Glutamatergic neuron (in vitro differentiated cells): ENCODE data around the gene KCTD16. TPM values are rescaled to one million over a fixed set of nuclear protein-coding genes. Genes with fewer than 3 reads are reported as not detected.

ENCODE experiments used
- DNase-seq: peaks from one replicate; pipeline ENCODE4 v3.0.0; 2022
- H3K27ac Mint-ChIP-seq: one replicate; pipeline ENCODE4 v1.8.0; 2020; ENCODE audit warnings: mild to moderate bottlenecking, mixed read lengths, inconsistent platforms; ENCODE audit not compliant: unreplicated experiment
- H3K27me3 Mint-ChIP-seq: one replicate; pipeline ENCODE4 v1.8.0; 2020; ENCODE audit warnings: mild to moderate bottlenecking, moderate library complexity, mixed read lengths, inconsistent platforms; ENCODE audit not compliant: unreplicated experiment
- H3K36me3 Mint-ChIP-seq: one replicate; pipeline ENCODE4 v1.8.0; 2020; ENCODE audit warnings: mild to moderate bottlenecking, mixed read lengths, inconsistent platforms; ENCODE audit not compliant: unreplicated experiment
- H3K4me1 Mint-ChIP-seq: one replicate; pipeline ENCODE4 v1.8.0; 2020; ENCODE audit warnings: mild to moderate bottlenecking, low read depth, mixed read lengths, inconsistent platforms; ENCODE audit not compliant: unreplicated experiment
- H3K4me3 Mint-ChIP-seq: one replicate; pipeline ENCODE4 v1.8.0; 2020; ENCODE audit warnings: mild to moderate bottlenecking, mixed read lengths, inconsistent platforms; ENCODE audit not compliant: unreplicated experiment
- H3K9me3 Mint-ChIP-seq: one replicate; pipeline ENCODE4 v1.8.0; 2020; ENCODE audit warnings: mild to moderate bottlenecking, moderate library complexity, mixed read lengths, inconsistent platforms; ENCODE audit not compliant: unreplicated experiment
- total RNA-seq: library from RNA; stranded (reverse); fragmentation: NEBNext Ultra II Directional; extraction: Animal tissue kit (Norgen Biotek cat#: 25700); gene quantifications from one replicate; pipeline ENCODE4 v1.2.1, GENCODE V29; 2021; ENCODE audit not compliant: unreplicated experiment
- TF ChIP-seq, protein P1 (sequence below): fragments of 200-600 bp; sonication (generic); IDR thresholded peaks from one replicate; pipeline ENCODE4 v1.5.0; 2021; ENCODE audit not compliant: partially characterized antibody, unreplicated experiment

The KCTD16 gene
- total RNA-seq, 1 donor from 2014 or later = 16.9 TPM

- TF ChIP-seq, protein P1, sequence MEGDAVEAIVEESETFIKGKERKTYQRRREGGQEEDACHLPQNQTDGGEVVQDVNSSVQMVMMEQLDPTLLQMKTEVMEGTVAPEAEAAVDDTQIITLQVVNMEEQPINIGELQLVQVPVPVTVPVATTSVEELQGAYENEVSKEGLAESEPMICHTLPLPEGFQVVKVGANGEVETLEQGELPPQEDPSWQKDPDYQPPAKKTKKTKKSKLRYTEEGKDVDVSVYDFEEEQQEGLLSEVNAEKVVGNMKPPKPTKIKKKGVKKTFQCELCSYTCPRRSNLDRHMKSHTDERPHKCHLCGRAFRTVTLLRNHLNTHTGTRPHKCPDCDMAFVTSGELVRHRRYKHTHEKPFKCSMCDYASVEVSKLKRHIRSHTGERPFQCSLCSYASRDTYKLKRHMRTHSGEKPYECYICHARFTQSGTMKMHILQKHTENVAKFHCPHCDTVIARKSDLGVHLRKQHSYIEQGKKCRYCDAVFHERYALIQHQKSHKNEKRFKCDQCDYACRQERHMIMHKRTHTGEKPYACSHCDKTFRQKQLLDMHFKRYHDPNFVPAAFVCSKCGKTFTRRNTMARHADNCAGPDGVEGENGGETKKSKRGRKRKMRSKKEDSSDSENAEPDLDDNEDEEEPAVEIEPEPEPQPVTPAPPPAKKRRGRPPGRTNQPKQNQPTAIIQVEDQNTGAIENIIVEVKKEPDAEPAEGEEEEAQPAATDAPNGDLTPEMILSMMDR = no peak
- Mint-ChIP-seq H3K27ac (no peak overlapping the region), H3K9me3 (no peaks in the 10 kb centered on the region), H3K36me3 (no peaks in the 10 kb centered on the region), H3K4me3 (no peak overlapping the region), H3K4me1 (peaks cover 18% of the 10 kb centered on the region), H3K27me3 (no peaks in the 10 kb centered on the region)
- no peak for DNase-seq
Measured at GRCh38 chr5:144142824-144143162, 27.9 kb upstream of the KCTD16 start.

DNA sequence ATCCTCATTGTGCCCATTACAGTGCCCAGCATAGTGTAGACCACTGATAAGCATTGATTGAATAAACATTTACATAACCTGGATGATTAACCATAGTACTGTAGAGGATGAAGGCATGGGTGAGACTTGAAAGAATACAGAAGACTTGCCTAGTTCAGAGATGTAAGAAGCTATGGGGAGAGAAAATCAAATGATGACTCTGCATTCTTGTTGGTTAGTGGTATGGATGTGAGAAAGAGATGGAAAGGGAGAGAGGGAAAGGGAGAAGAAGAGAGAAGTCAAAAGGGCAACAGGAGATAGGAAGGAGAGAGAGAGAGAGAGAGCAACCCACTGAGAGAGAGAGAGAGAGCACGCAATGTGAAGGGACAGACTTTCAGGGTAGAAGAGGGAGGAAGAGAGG is 27.0 kb upstream of the KCTD16 start:
- Mint-ChIP-seq H3K9me3 (no peaks in the 10 kb centered on the region), H3K27ac (no peak overlapping the region), H3K4me3 (no peak overlapping the region), H3K27me3 (no peaks in the 10 kb centered on the region), H3K4me1 (peaks cover 18% of the 10 kb centered on the region), H3K36me3 (no peaks in the 10 kb centered on the region)
- TF ChIP-seq, protein P1 = no peak
- no peak for DNase-seq

- TF ChIP-seq, protein P1 = no peak
- Mint-ChIP-seq H3K27ac (no peak overlapping the region), H3K4me3 (no peak overlapping the region), H3K36me3 (no peaks in the 10 kb centered on the region), H3K9me3 (no peaks in the 10 kb centered on the region), H3K27me3 (no peaks in the 10 kb centered on the region), H3K4me1 (peaks cover 9% of the 10 kb centered on the region)
- DNase-seq = no peak
Measured at GRCh38 chr5:144144956-144145751, 25.5 kb upstream of the KCTD16 start.

GRCh38 chr5:144151026-144151425 is 19.6 kb upstream of the KCTD16 start:
- H3K4me1 Mint-ChIP-seq = peaks cover 4% of the 10 kb centered on the region
- TF ChIP-seq, protein P1 = no peak

DNA sequence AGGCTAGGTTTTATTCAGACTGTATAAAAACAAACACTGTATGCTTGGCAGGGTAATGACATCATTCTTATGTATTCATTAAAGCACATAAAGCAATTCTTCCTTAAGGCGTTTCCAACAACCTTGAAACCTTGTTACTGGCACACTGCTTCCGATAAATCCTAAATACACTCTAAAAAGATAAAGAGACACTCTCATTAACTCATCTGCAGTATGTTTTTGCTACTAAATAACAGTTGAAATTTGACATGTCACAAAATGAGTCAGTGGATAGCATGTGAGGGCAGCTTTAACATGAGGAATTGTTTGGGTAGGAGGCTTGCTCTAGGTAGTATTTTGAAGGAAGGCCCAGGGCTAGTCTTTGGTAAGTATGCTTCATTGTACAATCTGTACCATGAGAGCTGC is 13.9 kb upstream of the KCTD16 start:
- H3K27me3 Mint-ChIP-seq = no peaks in the 10 kb centered on the region
- DNase-seq = no peak
- H3K36me3 Mint-ChIP-seq = no peaks in the 10 kb centered on the region
- no peak overlapping the region for H3K4me3 Mint-ChIP-seq
- TF ChIP-seq, protein P1 = no peak
- H3K27ac Mint-ChIP-seq = no peak overlapping the region
- H3K9me3 Mint-ChIP-seq = no peaks in the 10 kb centered on the region
- H3K4me1 Mint-ChIP-seq = no peaks in the 10 kb centered on the region

More at GRCh38 chr5:144151026-144151425, 19.6 kb upstream of the KCTD16 start:
- no peaks in the 10 kb centered on the region for H3K9me3 Mint-ChIP-seq
- no peaks in the 10 kb centered on the region for H3K27me3 Mint-ChIP-seq
- no peaks in the 10 kb centered on the region for H3K36me3 Mint-ChIP-seq
- no peak overlapping the region for H3K4me3 Mint-ChIP-seq
- no peak overlapping the region for H3K27ac Mint-ChIP-seq
- no peak for DNase-seq
